HEK293T (cell line): ENCODE data around the gene CAV2.

ENCODE experiments used
- BHLHE40 ChIP-seq: fragments of 450-650 bp; IDR thresholded peaks from 2 replicates; pipeline ENCODE4 v1.6.1; 2016; ENCODE audit warnings: mild to moderate bottlenecking, moderate library complexity, borderline replicate concordance
- ELF4 ChIP-seq: fragments of 450-650 bp; IDR thresholded peaks from 2 replicates; pipeline ENCODE4 v1.6.1; 2017; ENCODE audit warnings: antibody characterized with exemption
- FOXA1 ChIP-seq: fragments of 450-650 bp; IDR thresholded peaks from 2 replicates; pipeline ENCODE4 v1.6.1; 2016; ENCODE audit warnings: mild to moderate bottlenecking
- FOXK2 ChIP-seq: fragments of 450-650 bp; IDR thresholded peaks from 2 replicates; pipeline ENCODE4 v1.6.1; 2016; ENCODE audit warnings: mild to moderate bottlenecking
- L3MBTL2 ChIP-seq: fragments of 450-650 bp; conservative IDR thresholded peaks from 2 replicates; pipeline ENCODE4 v1.6.1; 2016; ENCODE audit warnings: mild to moderate bottlenecking
- NFRKB ChIP-seq: fragments of 450-650 bp; IDR thresholded peaks from 2 replicates; pipeline ENCODE4 v1.6.1; 2016; ENCODE audit warnings: mild to moderate bottlenecking, moderate library complexity
- SP1 ChIP-seq: fragments of 450-650 bp; IDR thresholded peaks from 2 replicates; pipeline ENCODE4 v1.6.1; 2017
- SUZ12 ChIP-seq: fragments of 450-650 bp; IDR thresholded peaks from 2 replicates; pipeline ENCODE4 v1.6.1; 2016; ENCODE audit warnings: mild to moderate bottlenecking
- TARDBP ChIP-seq: fragments of 450-650 bp; IDR thresholded peaks from 2 replicates; pipeline ENCODE4 v1.6.1; 2016

- TF ChIP-seq NFRKB (no peak), TARDBP (no peak), FOXK2 (no peak), SUZ12 (no peak), SP1 (no peak), FOXA1 (no peak), L3MBTL2 (no peak), BHLHE40 (no peak), ELF4 (no peak)
Measured at GRCh38 chr7:116451957-116452729, 47.4 kb upstream of the CAV2 start.
